ENCODE measurements around the gene JAK1. TPM values are rescaled to one million over a fixed set of nuclear protein-coding genes. Genes with fewer than 3 reads are reported as not detected.
"Not testable (repeated sequence)": the region's sequence is repeated elsewhere in the genome, so short reads cannot be mapped to it uniquely, and the experiment has no call there.

JAK1 gene
- total and polyA plus RNA-seq, 3 donors from 2014 or later, result 100 to 142 (median 117) TPM

DNA sequence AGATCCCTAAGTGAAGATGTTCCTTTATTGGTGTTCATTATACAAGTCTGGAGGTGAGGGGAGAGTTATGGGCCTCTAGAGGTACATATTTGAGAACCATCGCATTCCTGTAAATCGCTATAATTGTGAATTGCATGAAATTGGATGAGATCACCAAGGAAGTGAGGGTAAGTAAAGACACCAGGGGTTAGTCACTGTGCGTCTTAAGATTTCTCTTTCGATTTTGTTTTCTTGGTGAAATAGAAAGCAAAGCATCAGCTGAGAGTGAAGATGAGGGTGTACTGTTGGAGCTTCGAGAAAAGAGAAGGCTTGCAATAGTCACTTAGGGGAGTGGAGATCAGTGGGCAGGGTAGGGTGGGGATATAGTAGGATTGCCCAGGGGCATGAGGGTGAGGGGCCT is 139.4 kb downstream of the JAK1 start:
- intact Hi-C loops (cut with DNase I; ENCODE audit: low total_unique reads), result loop anchor here (5.0 kb wide), 2 partner anchors 140 to 360 kb away; no protein-coding TSS in a partner anchor
- WGBS, 2 donors, result 89% methylated on average over 5 of the region's 5 CpGs
- H3K27ac ChIP-seq, result no peak overlapping the region
- no peaks in the 10 kb centered on the region for H3K27me3 ChIP-seq
- H3K36me3 ChIP-seq (ENCODE audit: low read depth, missing control alignments), result no peaks in the 10 kb centered on the region
- DNase-seq, result no peak
- H3K4me1 ChIP-seq, result no peaks in the 10 kb centered on the region
- H3K4me3 ChIP-seq, result no peak overlapping the region
- TF ChIP-seq, protein P1, sequence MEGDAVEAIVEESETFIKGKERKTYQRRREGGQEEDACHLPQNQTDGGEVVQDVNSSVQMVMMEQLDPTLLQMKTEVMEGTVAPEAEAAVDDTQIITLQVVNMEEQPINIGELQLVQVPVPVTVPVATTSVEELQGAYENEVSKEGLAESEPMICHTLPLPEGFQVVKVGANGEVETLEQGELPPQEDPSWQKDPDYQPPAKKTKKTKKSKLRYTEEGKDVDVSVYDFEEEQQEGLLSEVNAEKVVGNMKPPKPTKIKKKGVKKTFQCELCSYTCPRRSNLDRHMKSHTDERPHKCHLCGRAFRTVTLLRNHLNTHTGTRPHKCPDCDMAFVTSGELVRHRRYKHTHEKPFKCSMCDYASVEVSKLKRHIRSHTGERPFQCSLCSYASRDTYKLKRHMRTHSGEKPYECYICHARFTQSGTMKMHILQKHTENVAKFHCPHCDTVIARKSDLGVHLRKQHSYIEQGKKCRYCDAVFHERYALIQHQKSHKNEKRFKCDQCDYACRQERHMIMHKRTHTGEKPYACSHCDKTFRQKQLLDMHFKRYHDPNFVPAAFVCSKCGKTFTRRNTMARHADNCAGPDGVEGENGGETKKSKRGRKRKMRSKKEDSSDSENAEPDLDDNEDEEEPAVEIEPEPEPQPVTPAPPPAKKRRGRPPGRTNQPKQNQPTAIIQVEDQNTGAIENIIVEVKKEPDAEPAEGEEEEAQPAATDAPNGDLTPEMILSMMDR (IDR thresholded peaks at IDR 0.05), result no peak
- no peak for TF ChIP-seq POLR2A (IDR thresholded peaks at IDR 0.05)
- H3K9me3 ChIP-seq, result no peaks in the 10 kb centered on the region

- H3K4me3 ChIP-seq, result no peak overlapping the region
- no peaks in the 10 kb centered on the region for H3K4me1 ChIP-seq
- TF ChIP-seq, protein P1 (IDR thresholded peaks at IDR 0.05), result peak; percentile 72 to 89 (median 81)
- no peak for TF ChIP-seq POLR2A (IDR thresholded peaks at IDR 0.05)
- intact Hi-C loops (cut with DNase I; ENCODE audit: low total_unique reads), result no loop called here
- no peaks in the 10 kb centered on the region for H3K36me3 ChIP-seq (ENCODE audit: low read depth, missing control alignments)
- peak; percentile 85 for DNase-seq
- H3K9me3 ChIP-seq, result no peaks in the 10 kb centered on the region
- WGBS, 2 donors, result 53 to 55% methylated on average over 11 of the region's 11 CpGs
- H3K27me3 ChIP-seq, result no peaks in the 10 kb centered on the region
- no peak overlapping the region for H3K27ac ChIP-seq
Measured at GRCh38 chr1:64823691-64824476, 142.5 kb downstream of the JAK1 start.

DNA sequence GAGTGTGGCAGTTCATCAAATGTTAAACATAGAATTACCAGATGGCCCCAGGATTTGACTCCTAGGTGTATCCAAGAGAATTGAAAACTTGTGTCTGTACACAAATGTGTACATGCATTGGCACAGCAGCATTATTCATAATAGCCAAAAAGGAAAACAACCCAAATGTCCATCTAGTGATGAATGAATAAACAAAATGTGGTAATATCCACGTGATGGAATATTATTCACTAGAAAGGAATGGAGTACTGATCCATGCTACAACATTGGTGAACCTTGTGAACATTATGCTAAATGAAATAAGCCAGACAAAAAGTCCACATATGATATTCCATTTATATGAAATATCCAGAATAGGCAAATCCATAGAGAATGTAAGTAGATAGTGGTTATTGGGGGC is 143.7 kb downstream of the JAK1 start:
- H3K27ac ChIP-seq, result no peak overlapping the region
- TF ChIP-seq POLR2A (IDR thresholded peaks at IDR 0.05), result no peak
- TF ChIP-seq, protein P1 (IDR thresholded peaks at IDR 0.05), result no peak
- WGBS, 2 donors, result 81 to 85% methylated on average over 1 of the region's 1 CpG
- intact Hi-C loops (cut with DNase I; ENCODE audit: low total_unique reads), result no loop called here
- H3K4me1 ChIP-seq, result no peaks in the 10 kb centered on the region
- no peak overlapping the region for H3K4me3 ChIP-seq
- H3K27me3 ChIP-seq, result no peaks in the 10 kb centered on the region
- DNase-seq, result no peak
- H3K36me3 ChIP-seq (ENCODE audit: low read depth, missing control alignments), result no peaks in the 10 kb centered on the region
- no peaks in the 10 kb centered on the region for H3K9me3 ChIP-seq

GRCh38 chr1:64820572-64820971 is 145.8 kb downstream of the JAK1 start:
- DNase-seq; H3K9me3 ChIP-seq; H3K36me3 ChIP-seq (ENCODE audit: low read depth, missing control alignments); H3K4me1 ChIP-seq; H3K4me3 ChIP-seq; intact Hi-C loops (cut with DNase I; ENCODE audit: low total_unique reads); H3K27ac ChIP-seq; H3K27me3 ChIP-seq: not testable (repeated sequence)
- 94 to 100% methylated on average over 3 of the region's 3 CpGs for WGBS, 2 donors

DNA sequence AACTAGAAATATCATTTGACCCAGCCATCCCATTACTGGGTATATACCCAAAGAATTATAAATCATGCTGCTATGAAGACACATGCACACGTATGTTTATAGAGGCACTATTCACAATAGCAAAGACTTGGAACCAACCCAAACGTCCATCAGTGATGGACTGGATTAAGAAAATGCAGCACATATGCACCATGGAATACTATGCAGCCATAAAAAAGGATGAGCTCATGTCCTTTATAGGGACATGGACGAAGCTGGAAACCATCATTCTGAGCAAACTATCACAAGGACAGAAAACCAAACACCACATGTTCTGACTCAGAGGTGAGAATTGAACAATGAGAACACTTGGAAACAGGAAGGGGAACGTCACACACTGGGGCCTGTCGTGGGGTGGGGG is 149.0 kb downstream of the JAK1 start:
- H3K9me3 ChIP-seq; H3K27me3 ChIP-seq; intact Hi-C loops (cut with DNase I; ENCODE audit: low total_unique reads); H3K36me3 ChIP-seq (ENCODE audit: low read depth, missing control alignments); H3K4me1 ChIP-seq; H3K4me3 ChIP-seq; H3K27ac ChIP-seq; DNase-seq: not testable (repeated sequence)
- 93 to 95% methylated on average over 5 of the region's 5 CpGs for WGBS, 2 donors

- 100% methylated on average over 1 of the region's 1 CpG for WGBS, 2 donors
- no peak for TF ChIP-seq POLR2A (IDR thresholded peaks at IDR 0.05)
- TF ChIP-seq, protein P1 (IDR thresholded peaks at IDR 0.05), result no peak
- H3K4me1 ChIP-seq, result no peaks in the 10 kb centered on the region
- H3K27me3 ChIP-seq, result no peaks in the 10 kb centered on the region
- no peak overlapping the region for H3K27ac ChIP-seq
- no peak for DNase-seq
- H3K9me3 ChIP-seq, result no peaks in the 10 kb centered on the region
- intact Hi-C loops (cut with DNase I; ENCODE audit: low total_unique reads), result no loop called here
- H3K4me3 ChIP-seq, result no peak overlapping the region
- no peaks in the 10 kb centered on the region for H3K36me3 ChIP-seq (ENCODE audit: low read depth, missing control alignments)
Measured at GRCh38 chr1:64814427-64814826, 151.9 kb downstream of the JAK1 start.
